Stomach (tissue), 4 donors: ENCODE results near the gene PKMYT1.
"Not testable (repeated sequence)": the region's sequence is repeated elsewhere in the genome, so short reads cannot be mapped to it uniquely, and the experiment has no call there.

Experiments
- CTCF ChIP-seq, 7 experiments: fragments of 450-650 bp in 4 of 7; fragments of 200-600 bp in 3 of 7; sonication (generic) in 3 of 7; IDR thresholded peaks; one replicate each; pipeline ENCODE4 v1.5.1; 2016 to 2019; ENCODE audit warnings: antibody characterized with exemption in 7 of 7, control low read depth in 2 of 7, mild to moderate bottlenecking in 1 of 7
- EP300 ChIP-seq: sonication (generic); formaldehyde crosslinking; IDR thresholded peaks from one replicate; pipeline ENCODE4 v1.6.1; 2017; ENCODE audit warnings: antibody characterized with exemption
- POLR2A ChIP-seq, 4 donors: fragments of 450-650 bp; IDR thresholded peaks; one replicate each; pipeline ENCODE4 v1.6.1; 2016; ENCODE audit warnings: antibody characterized with exemption in 4 of 4, control low read depth in 2 of 4, mild to moderate bottlenecking in 1 of 4, moderate library complexity in 1 of 4
- POLR2AphosphoS5 ChIP-seq, 3 donors: sonication (generic); formaldehyde crosslinking; IDR thresholded peaks; one replicate each; pipeline ENCODE4 v1.6.1; 2016; ENCODE audit warnings: antibody characterized with exemption in 3 of 3

- not testable (repeated sequence) for TF ChIP-seq CTCF (IDR thresholded peaks at IDR 0.05); POLR2A (IDR thresholded peaks at IDR 0.05); POLR2AphosphoS5 (IDR thresholded peaks at IDR 0.05); EP300
Measured at GRCh38 chr16:2943716-2944115, 36.5 kb downstream of the PKMYT1 start.
